ENCODE measurements around the gene RNF223. TPM values are rescaled to one million over a fixed set of nuclear protein-coding genes. Genes with fewer than 3 reads are reported as not detected.
"Not testable (repeated sequence)": the region's sequence is repeated elsewhere in the genome, so short reads cannot be mapped to it uniquely, and the experiment has no call there.

RNF223 gene
- total RNA-seq, 1 experiment from 2014 or later: 5.0 TPM

GRCh38 chr1:1101503-1101902 is 27.4 kb upstream of the RNF223 start:
- no peaks in the 10 kb centered on the region for H3K27me3 Mint-ChIP-seq (ENCODE audit: unreplicated experiment)
- BruUV-seq (replicated peaks): no TSS peak
- CTCF ChIA-PET: no interaction called here
- no peak overlapping the region for H3K27ac Mint-ChIP-seq (ENCODE audit: unreplicated experiment)
- peaks cover 4% of the 10 kb centered on the region for H3K9me3 Mint-ChIP-seq (ENCODE audit: low read depth, unreplicated experiment)
- no peaks in the 10 kb centered on the region for H3K4me1 Mint-ChIP-seq (ENCODE audit: low read depth, unreplicated experiment)
- intact Hi-C loops (cut with micrococcal nuclease; ENCODE audit: unreplicated experiment): no loop called here
- H3K36me3 Mint-ChIP-seq (ENCODE audit: insufficient read depth, unreplicated experiment): peaks cover 12% of the 10 kb centered on the region
- no peak for TF ChIP-seq CTCF (IDR thresholded peaks at IDR 0.05; ENCODE audit: unreplicated experiment)
- no peak overlapping the region for H3K4me3 Mint-ChIP-seq (ENCODE audit: low read depth, unreplicated experiment)
- DNase-seq: no peak

- no peak for DNase-seq
- BruUV-seq (replicated peaks): no TSS peak
- intact Hi-C loops (cut with micrococcal nuclease; ENCODE audit: unreplicated experiment): no loop called here
- no peak for TF ChIP-seq CTCF (IDR thresholded peaks at IDR 0.05; ENCODE audit: unreplicated experiment)
- Mint-ChIP-seq H3K4me1 (ENCODE audit: low read depth, unreplicated experiment) (no peaks in the 10 kb centered on the region), H3K36me3 (ENCODE audit: insufficient read depth, unreplicated experiment) (peaks cover 12% of the 10 kb centered on the region), H3K9me3 (ENCODE audit: low read depth, unreplicated experiment) (peaks cover 4% of the 10 kb centered on the region), H3K4me3 (ENCODE audit: low read depth, unreplicated experiment) (no peak overlapping the region), H3K27ac (ENCODE audit: unreplicated experiment) (no peak overlapping the region), H3K27me3 (ENCODE audit: unreplicated experiment) (no peaks in the 10 kb centered on the region)
- CTCF ChIA-PET: no interaction called here
These were observed 26.2 kb upstream of the RNF223 start for GRCh38 chr1:1100296-1100695.

- Mint-ChIP-seq H3K4me3 (ENCODE audit: low read depth, unreplicated experiment) (no peak overlapping the region), H3K4me1 (ENCODE audit: low read depth, unreplicated experiment) (no peaks in the 10 kb centered on the region), H3K27ac (ENCODE audit: unreplicated experiment) (no peak overlapping the region), H3K9me3 (ENCODE audit: low read depth, unreplicated experiment) (peaks cover 4% of the 10 kb centered on the region), H3K27me3 (ENCODE audit: unreplicated experiment) (no peaks in the 10 kb centered on the region), H3K36me3 (ENCODE audit: insufficient read depth, unreplicated experiment) (peaks cover 12% of the 10 kb centered on the region)
- CTCF ChIA-PET: no interaction called here
- no peak for TF ChIP-seq CTCF (IDR thresholded peaks at IDR 0.05; ENCODE audit: unreplicated experiment)
- no peak for DNase-seq
- intact Hi-C loops (cut with micrococcal nuclease; ENCODE audit: unreplicated experiment): no loop called here
- no TSS peak for BruUV-seq (replicated peaks)
These were observed 25.5 kb upstream of the RNF223 start for GRCh38 chr1:1099506-1100183.

GRCh38 chr1:1098681-1099421 is 24.7 kb upstream of the RNF223 start:
- peaks cover 4% of the 10 kb centered on the region for H3K9me3 Mint-ChIP-seq (ENCODE audit: low read depth, unreplicated experiment)
- H3K4me1 Mint-ChIP-seq (ENCODE audit: low read depth, unreplicated experiment): no peaks in the 10 kb centered on the region
- intact Hi-C loops (cut with micrococcal nuclease; ENCODE audit: unreplicated experiment): no loop called here
- CTCF ChIA-PET: no interaction called here
- no peaks in the 10 kb centered on the region for H3K27me3 Mint-ChIP-seq (ENCODE audit: unreplicated experiment)
- H3K36me3 Mint-ChIP-seq (ENCODE audit: insufficient read depth, unreplicated experiment): peaks cover 13% of the 10 kb centered on the region
- H3K4me3 Mint-ChIP-seq (ENCODE audit: low read depth, unreplicated experiment): no peak overlapping the region
- DNase-seq: no peak
- no peak for TF ChIP-seq CTCF (IDR thresholded peaks at IDR 0.05; ENCODE audit: unreplicated experiment)
- BruUV-seq (replicated peaks): no TSS peak
- H3K27ac Mint-ChIP-seq (ENCODE audit: unreplicated experiment): no peak overlapping the region

- BruUV-seq (replicated peaks); intact Hi-C loops (cut with micrococcal nuclease; ENCODE audit: unreplicated experiment): not testable (repeated sequence)
These were observed 22.0 kb upstream of the RNF223 start for GRCh38 chr1:1096136-1096535.

More at GRCh38 chr1:1096136-1096535, 22.0 kb upstream of the RNF223 start:
- H3K9me3 Mint-ChIP-seq (ENCODE audit: low read depth, unreplicated experiment); H3K27ac Mint-ChIP-seq (ENCODE audit: unreplicated experiment); H3K27me3 Mint-ChIP-seq (ENCODE audit: unreplicated experiment); CTCF ChIA-PET; DNase-seq; H3K4me3 Mint-ChIP-seq (ENCODE audit: low read depth, unreplicated experiment); H3K4me1 Mint-ChIP-seq (ENCODE audit: low read depth, unreplicated experiment): not testable (repeated sequence)
- peaks cover 18% of the 10 kb centered on the region for H3K36me3 Mint-ChIP-seq (ENCODE audit: insufficient read depth, unreplicated experiment)

Data from Calu3 (cell line).